CD14-positive monocyte (primary cell): ENCODE data around the gene EDN2. TPM values are rescaled to one million over a fixed set of nuclear protein-coding genes. Genes with fewer than 3 reads are reported as not detected.

ENCODE experiments used
- DNase-seq, 3 donors: peaks; one replicate each; pipeline ENCODE4 v3.0.0-alpha.2; 2011 to 2022
- H2AFZ ChIP-seq: 2 replicates; pipeline ENCODE4 v1.6.0; 2012; ENCODE audit warnings: mild to moderate bottlenecking, low read depth, low read length, inconsistent platforms; ENCODE audit not compliant: insufficient read depth, poor library complexity, severe bottlenecking
- H3K27ac ChIP-seq, 2 donors: 1 replicate in 1 of 2; 2 replicates in 1 of 2; pipeline ENCODE4 v1.5.1; 2012 to 2013; ENCODE audit warnings: low read length in 2 of 2, control low read depth in 1 of 2, inconsistent platforms in 1 of 2, low read depth in 1 of 2, mild to moderate bottlenecking in 1 of 2
- H3K27me3 ChIP-seq, 2 donors: one replicate each; pipeline versions ENCODE4 v1.6.0 to v1.6.1; 2011 to 2013; ENCODE audit warnings: low read length in 2 of 2; ENCODE audit not compliant: control insufficient read depth in 2 of 2, insufficient read depth in 2 of 2
- H3K36me3 ChIP-seq, 2 donors: replicated peaks in 1 of 2; 1 replicate in 1 of 2; 2 replicates in 1 of 2; pipeline versions ENCODE4 v1.5.1 to v1.6.1; 2012 to 2013; ENCODE audit warnings: low read length in 2 of 2, control low read depth in 1 of 2, inconsistent platforms in 1 of 2, mild to moderate bottlenecking in 1 of 2; ENCODE audit not compliant: insufficient read depth in 2 of 2, control insufficient read depth in 1 of 2
- H3K4me1 ChIP-seq, 2 donors: 1 replicate in 1 of 2; 2 replicates in 1 of 2; pipeline versions ENCODE4 v1.5.1 to v1.6.1; 2012 to 2013; ENCODE audit warnings: low read length in 2 of 2, control low read depth in 1 of 2, inconsistent platforms in 1 of 2, mild to moderate bottlenecking in 1 of 2, moderate library complexity in 1 of 2; ENCODE audit not compliant: insufficient read depth in 2 of 2, control insufficient read depth in 1 of 2
- H3K4me2 ChIP-seq: replicated peaks from 2 replicates; pipeline ENCODE3; 2012; ENCODE audit warnings: low read length, moderate library complexity, mild to moderate bottlenecking; ENCODE audit not compliant: poor library complexity, severe bottlenecking; ENCODE audit errors: extremely low read depth
- H3K4me3 ChIP-seq, 3 experiments: fragments of 200-600 bp in 1 of 3; sonication (generic) in 1 of 3; replicated peaks in 1 of 3; 1 replicate in 2 of 3; 2 replicates in 1 of 3; pipeline ENCODE4 v1.5.1; 2011 to 2013; ENCODE audit warnings: low read length in 3 of 3, mild to moderate bottlenecking in 3 of 3, control low read depth in 2 of 3, low read depth in 2 of 3, inconsistent platforms in 1 of 3, moderate library complexity in 1 of 3
- H3K79me2 ChIP-seq: 2 replicates; pipeline ENCODE4 v1.6.0; 2012; ENCODE audit warnings: mild to moderate bottlenecking, control low read depth, inconsistent platforms, low read length, moderate library complexity; ENCODE audit not compliant: insufficient read depth
- H3K9ac ChIP-seq: 2 replicates; pipeline ENCODE4 v1.6.0; 2017; ENCODE audit warnings: low read length, mild to moderate bottlenecking; ENCODE audit not compliant: insufficient read depth, poor library complexity, severe bottlenecking
- H3K9me3 ChIP-seq, 2 donors: replicated peaks in 1 of 2; 1 replicate in 1 of 2; 2 replicates in 1 of 2; pipeline versions ENCODE4 v1.5.1 to v1.6.1; 2012 to 2013; ENCODE audit warnings: low read length in 2 of 2, control low read depth in 1 of 2; ENCODE audit not compliant: control insufficient read depth in 1 of 2, insufficient read depth in 1 of 2
- H4K20me1 ChIP-seq: 2 replicates; pipeline ENCODE4 v1.6.0; 2012; ENCODE audit warnings: mild to moderate bottlenecking, low read length, control low read depth, moderate library complexity; ENCODE audit not compliant: insufficient read depth
- H3K27ac Mint-ChIP-seq, 7 donors: one replicate each; pipeline ENCODE4 v1.8.0; 2020; ENCODE audit warnings: mild to moderate bottlenecking in 7 of 7, mixed read lengths in 7 of 7, moderate library complexity in 6 of 7, inconsistent platforms in 2 of 7
- H3K27me3 Mint-ChIP-seq, 3 donors: one replicate each; pipeline ENCODE4 v1.8.0; 2021 to 2022; ENCODE audit warnings: low read depth in 3 of 3, mild to moderate bottlenecking in 3 of 3, mixed read lengths in 3 of 3, moderate library complexity in 3 of 3, inconsistent platforms in 1 of 3
- H3K36me3 Mint-ChIP-seq, 2 donors: one replicate each; pipeline ENCODE4 v1.8.0; 2020; ENCODE audit warnings: mixed read lengths in 2 of 2, inconsistent platforms in 1 of 2, mild to moderate bottlenecking in 1 of 2
- H3K4me1 Mint-ChIP-seq: one replicate; pipeline ENCODE4 v1.8.0; 2020; ENCODE audit warnings: mild to moderate bottlenecking, mixed read lengths
- H3K4me3 Mint-ChIP-seq, 2 donors: one replicate each; pipeline ENCODE4 v1.8.0; 2020; ENCODE audit warnings: mild to moderate bottlenecking in 2 of 2, mixed read lengths in 2 of 2, moderate library complexity in 1 of 2
- H3K9me3 Mint-ChIP-seq, 7 donors: one replicate each; pipeline ENCODE4 v1.8.0; 2020 to 2022; ENCODE audit warnings: mixed read lengths in 7 of 7, mild to moderate bottlenecking in 6 of 7, moderate library complexity in 6 of 7, inconsistent platforms in 2 of 7
- CTCF ChIP-seq: fragments of 200-600 bp; IDR thresholded peaks from one replicate; pipeline ENCODE4 v1.8.0; 2022; ENCODE audit warnings: antibody characterized with exemption, mild to moderate bottlenecking
- WGBS: methylation state at CpG from one replicate; pipeline ENCODE4 v1.1.5; 2013; ENCODE audit warnings: missing lambda C conversion rate; ENCODE audit not compliant: insufficient coverage; 5-methylcytosine and 5-hydroxymethylcytosine counted together
- intact Hi-C, 2 donors: fragments of 100-400 bp; cut with micrococcal nuclease; formaldehyde crosslinking; loops; one replicate each; pipeline versions ENCODE4 v1.15.0 to v1.15.1; 2023
- polyA plus RNA-seq, 3 donors: library from polyadenylated mRNA; depleted of rRNA in 1 of 3; unstranded in 2 of 3; stranded (reverse) in 1 of 3; fragments of 300-500 nt in 2 of 3; fragments of >200 nt in 1 of 3; fragmentation: Illumina TruSeq in 2 of 3; gene quantifications; 1 replicate in 2 of 3; 2 replicates in 1 of 3; pipeline ENCODE4 v1.2.3, GENCODE V29; 2012 to 2021

The EDN2 gene
- polyA plus RNA-seq, 3 donors: not detected

GRCh38 chr1:41463516-41463915 is 21.0 kb downstream of the EDN2 start:
- Histone ChIP-seq H3K9me3 (no peaks in the 10 kb centered on the region), H3K36me3 (no peaks in the 10 kb centered on the region), H3K79me2 (no peaks in the 10 kb centered on the region), H2AFZ (no peak overlapping the region), H4K20me1 (no peaks in the 10 kb centered on the region), H3K9ac (no peak overlapping the region), H3K27me3 (no peaks in the 10 kb centered on the region), H3K4me1 (no peaks in the 10 kb centered on the region), H3K4me2 (no peak overlapping the region), H3K27ac (no peak overlapping the region), H3K4me3 (no peak overlapping the region)
- Mint-ChIP-seq H3K4me1 (no peaks in the 10 kb centered on the region), H3K9me3 (peaks cover 0 to 4% (median 2%) of the 10 kb centered on the region in 7 donors), H3K27ac (no peak overlapping the region), H3K36me3 (no peaks in the 10 kb centered on the region), H3K4me3 (no peak overlapping the region), H3K27me3 (peaks cover 5 to 7% (median 6%) of the 10 kb centered on the region in 3 donors)
- TF ChIP-seq CTCF: no peak
- intact Hi-C loops: no loop called here
- 94% methylated on average over 2 of the region's 2 CpGs for WGBS
- no peak for DNase-seq

DNA sequence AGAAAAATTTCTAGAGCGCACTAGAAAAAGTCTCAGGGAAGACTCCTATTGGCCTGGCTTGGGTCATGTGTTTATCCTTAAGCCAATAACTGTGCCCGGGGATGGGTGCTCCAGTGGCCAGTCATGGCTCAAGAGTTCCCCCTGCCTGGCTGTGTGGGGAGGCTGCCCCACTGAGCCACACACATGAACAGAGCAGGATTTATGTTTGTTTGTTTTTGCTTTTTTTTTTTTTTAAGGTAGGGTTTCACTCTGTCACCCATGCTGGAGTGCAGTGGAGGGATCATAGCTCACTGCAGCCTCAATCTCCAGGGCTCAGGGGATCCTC is 21.8 kb downstream of the EDN2 start:
- no peak for TF ChIP-seq CTCF
- Histone ChIP-seq H3K27me3 (no peaks in the 10 kb centered on the region), H3K4me1 (no peaks in the 10 kb centered on the region), H2AFZ (no peak overlapping the region), H3K79me2 (no peaks in the 10 kb centered on the region), H3K4me3 (no peak overlapping the region), H3K36me3 (no peaks in the 10 kb centered on the region), H4K20me1 (no peaks in the 10 kb centered on the region), H3K9ac (no peak overlapping the region), H3K27ac (no peak overlapping the region), H3K9me3 (no peaks in the 10 kb centered on the region), H3K4me2 (no peak overlapping the region)
- H3K9me3 Mint-ChIP-seq: peaks cover 0 to 4% (median 2%) of the 10 kb centered on the region in 7 donors
- H3K4me1 Mint-ChIP-seq: no peaks in the 10 kb centered on the region
- H3K4me3 Mint-ChIP-seq: no peak overlapping the region
- H3K27me3 Mint-ChIP-seq: peaks cover 6 to 7% (median 7%) of the 10 kb centered on the region in 3 donors
- H3K36me3 Mint-ChIP-seq: no peaks in the 10 kb centered on the region
- no peak overlapping the region for H3K27ac Mint-ChIP-seq
- WGBS: 100% methylated on average over 2 of the region's 2 CpGs
- intact Hi-C loops: no loop called here
- DNase-seq: no peak
